ENCODE data around the gene THOC2. TPM values are rescaled to one million over a fixed set of nuclear protein-coding genes. Genes with fewer than 3 reads are reported as not detected.

THOC2 gene
- total and polyA plus RNA-seq, 9 of the 15 experiments (the other 6 are each of a cell fraction or from before 2014, with no cell fraction given): 131 to 234 (median 192) TPM

DNA sequence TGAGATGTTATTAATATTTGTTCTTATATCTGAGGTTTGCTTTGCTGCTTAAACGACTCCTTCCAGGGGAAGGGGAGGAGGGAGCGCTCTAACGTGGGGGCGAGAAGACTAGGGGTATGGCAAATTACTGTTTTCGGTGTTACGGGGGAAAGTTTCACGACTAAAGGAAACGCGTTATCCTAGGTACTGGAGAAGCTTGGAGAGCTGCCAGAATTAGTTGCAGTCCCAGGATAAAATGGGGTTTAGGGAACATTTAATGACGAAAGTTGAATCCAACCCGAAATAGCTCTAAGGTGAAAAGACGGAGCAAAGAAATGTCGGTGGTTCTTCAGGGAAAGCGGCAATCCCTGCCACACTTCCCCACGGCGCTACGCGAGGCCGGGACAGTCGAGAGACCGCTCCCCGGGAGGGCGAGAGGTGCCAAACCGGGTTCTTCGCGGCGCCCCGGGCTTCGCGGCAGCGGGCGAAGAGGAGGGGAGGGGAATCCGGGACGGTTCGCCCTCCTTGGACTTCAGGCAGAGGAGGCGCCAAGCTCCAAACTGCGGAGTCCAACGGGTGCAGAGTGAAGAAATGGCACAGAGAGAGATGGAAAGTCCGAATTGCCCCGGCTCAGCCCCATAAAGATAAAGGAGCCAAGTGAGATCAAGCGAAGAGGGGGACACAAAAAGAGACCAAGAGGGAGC, 724 bp downstream of the THOC2 start (continued):
- TF ChIP-seq MGA (IDR thresholded peaks at IDR 0.05): peak; percentile 5; the same call in 1 of the 2 replicates
- no peak for TF ChIP-seq ZNF217 (CRISPR knock-in tag; IDR thresholded peaks at IDR 0.05)
- TF ChIP-seq SIN3A (IDR thresholded peaks at IDR 0.05; ENCODE audit: borderline replicate concordance in 2 of 2, control insufficient read depth in 1 of 2, low read depth in 2 of 2, low read length in 2 of 2): 0 out of 4 replicates have a peak, but pooled peaks of 1 of the 2 experiments have one; percentile 9
- TF ChIP-seq KDM4B (IDR thresholded peaks at IDR 0.05; ENCODE audit: borderline replicate concordance in 2 of 2, low read depth in 1 of 2): no peak
- peak; percentile 38; the same call in 1 of the 2 replicates for TF ChIP-seq ZSCAN29 (IDR thresholded peaks at IDR 0.05)
- TF ChIP-seq NR0B1 (IDR thresholded peaks at IDR 0.05; ENCODE audit: partially characterized antibody): no peak
- no peak for TF ChIP-seq FOS (IDR thresholded peaks at IDR 0.05; ENCODE audit: extremely low read depth, insufficient read length)
- no peak for TF ChIP-seq ASH1L (IDR thresholded peaks at IDR 0.05; ENCODE audit: borderline replicate concordance, low read depth, partially characterized antibody)
- no peak for TF ChIP-seq ZNF717 (CRISPR knock-in tag; IDR thresholded peaks at IDR 0.05)
- TF ChIP-seq ZC3H4 (CRISPR knock-in tag; IDR thresholded peaks at IDR 0.05; ENCODE audit: borderline replicate concordance): no peak
- no peak for TF ChIP-seq U2AF2 (optimal IDR thresholded peaks at IDR 0.05; ENCODE audit: low read depth, low read length)
